Lung (tissue), 12 donors: ENCODE data around the gene FFAR3. TPM values are rescaled to one million over a fixed set of nuclear protein-coding genes. Genes with fewer than 3 reads are reported as not detected.

Experiments
- ATAC-seq: fragments of 200-7000 bp; cut with Tn5 transposase; one replicate; pipeline ENCODE4 v1.9.1; 2020; ENCODE audit warnings: moderate number of reproducible peaks; ENCODE audit not compliant: insufficient read depth, low FRiP score
- DNase-seq, 3 donors: peaks; one replicate each; pipeline ENCODE4 v3.0.0-alpha.2; 2013 to 2017
- H3K27ac ChIP-seq, 2 donors: one replicate each; pipeline ENCODE4 v1.5.1; 2013; ENCODE audit warnings: mild to moderate bottlenecking in 2 of 2, moderate library complexity in 2 of 2, control low read depth in 1 of 2, inconsistent platforms in 1 of 2, low read depth in 1 of 2, low read length in 1 of 2
- H3K27me3 ChIP-seq, 3 donors: one replicate each; pipeline ENCODE4 v1.5.1; 2013; ENCODE audit warnings: low read length in 2 of 3; ENCODE audit not compliant: control insufficient read depth in 3 of 3, insufficient read depth in 3 of 3
- H3K36me3 ChIP-seq, 4 donors: one replicate each; pipeline ENCODE4 v1.5.1; 2013; ENCODE audit warnings: low read length in 4 of 4, mild to moderate bottlenecking in 1 of 4, moderate library complexity in 1 of 4; ENCODE audit not compliant: control insufficient read depth in 4 of 4, insufficient read depth in 4 of 4
- H3K4me1 ChIP-seq, 5 donors: one replicate each; pipeline ENCODE4 v1.5.1; 2013; ENCODE audit warnings: low read length in 5 of 5, mild to moderate bottlenecking in 2 of 5, moderate library complexity in 1 of 5; ENCODE audit not compliant: control insufficient read depth in 5 of 5, insufficient read depth in 5 of 5
- H3K4me3 ChIP-seq: one replicate; pipeline ENCODE4 v1.5.1; 2013; ENCODE audit warnings: mild to moderate bottlenecking, control low read depth, moderate library complexity
- H3K9ac ChIP-seq, 2 donors: one replicate each; pipeline ENCODE4 v1.5.1; 2013; ENCODE audit warnings: low read length in 2 of 2, control low read depth in 1 of 2; ENCODE audit not compliant: insufficient read depth in 1 of 2
- H3K9me3 ChIP-seq, 4 donors: one replicate each; pipeline ENCODE4 v1.5.1; 2013; ENCODE audit warnings: low read length in 3 of 4, mild to moderate bottlenecking in 1 of 4, moderate library complexity in 1 of 4; ENCODE audit not compliant: control insufficient read depth in 4 of 4, insufficient read depth in 3 of 4
- WGBS, 2 donors: extraction: QIAGEN DNeasy Blood & Tissue Kit; methylation state at CpG; one replicate each; pipeline ENCODE4 v1.1.7; 2013; 5-methylcytosine and 5-hydroxymethylcytosine counted together
- polyA plus RNA-seq, 2 donors: library from polyadenylated mRNA; stranded (reverse); fragments of 200-250 nt; gene quantifications; one replicate each; pipeline ENCODE4 v1.2.1, GENCODE V29; 2013
- total RNA-seq, 2 donors: library from RNA; depleted of rRNA in 1 of 2; stranded (reverse); fragments of >200 nt in 1 of 2; gene quantifications; one replicate each; pipeline ENCODE4 v1.2.1, GENCODE V29; 2014 to 2021
- TF ChIP-seq, protein P1 (sequence below): IDR thresholded peaks from 2 replicates; pipeline ENCODE4 v1.5.1; 2012; ENCODE audit warnings: mild to moderate bottlenecking; ENCODE audit errors: control extremely low read depth, extremely low read depth
- donor health status: control.
- donor health status: control.
- donor health status: Bipolar disorder and iron deficiency.
- donor health status: healthy.
- donor health status: DM: yes; HTN: yes; CAD: no.

Gene FFAR3
- total and polyA plus RNA-seq, 4 donors = 0.06 to 20.9 (median 0.40) TPM

- no peaks in the 10 kb centered on the region for H3K27me3 ChIP-seq
- no peak overlapping the region for H3K4me3 ChIP-seq
- H3K9me3 ChIP-seq = no peaks in the 10 kb centered on the region
- DNase-seq = no peak
- H3K27ac ChIP-seq = no peak overlapping the region
- H3K36me3 ChIP-seq = peaks cover 0 to 3% (median 0%) of the 10 kb centered on the region in 4 donors
- WGBS, 2 donors = 86 to 90% methylated on average over 17 of the region's 17 CpGs
- no peaks in the 10 kb centered on the region for H3K4me1 ChIP-seq
- no peak for ATAC-seq
- TF ChIP-seq, protein P1, sequence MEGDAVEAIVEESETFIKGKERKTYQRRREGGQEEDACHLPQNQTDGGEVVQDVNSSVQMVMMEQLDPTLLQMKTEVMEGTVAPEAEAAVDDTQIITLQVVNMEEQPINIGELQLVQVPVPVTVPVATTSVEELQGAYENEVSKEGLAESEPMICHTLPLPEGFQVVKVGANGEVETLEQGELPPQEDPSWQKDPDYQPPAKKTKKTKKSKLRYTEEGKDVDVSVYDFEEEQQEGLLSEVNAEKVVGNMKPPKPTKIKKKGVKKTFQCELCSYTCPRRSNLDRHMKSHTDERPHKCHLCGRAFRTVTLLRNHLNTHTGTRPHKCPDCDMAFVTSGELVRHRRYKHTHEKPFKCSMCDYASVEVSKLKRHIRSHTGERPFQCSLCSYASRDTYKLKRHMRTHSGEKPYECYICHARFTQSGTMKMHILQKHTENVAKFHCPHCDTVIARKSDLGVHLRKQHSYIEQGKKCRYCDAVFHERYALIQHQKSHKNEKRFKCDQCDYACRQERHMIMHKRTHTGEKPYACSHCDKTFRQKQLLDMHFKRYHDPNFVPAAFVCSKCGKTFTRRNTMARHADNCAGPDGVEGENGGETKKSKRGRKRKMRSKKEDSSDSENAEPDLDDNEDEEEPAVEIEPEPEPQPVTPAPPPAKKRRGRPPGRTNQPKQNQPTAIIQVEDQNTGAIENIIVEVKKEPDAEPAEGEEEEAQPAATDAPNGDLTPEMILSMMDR = no peak
- H3K9ac ChIP-seq = no peak overlapping the region
These were observed 13.7 kb upstream of the FFAR3 start for GRCh38 chr19:35344511-35345031.

DNA sequence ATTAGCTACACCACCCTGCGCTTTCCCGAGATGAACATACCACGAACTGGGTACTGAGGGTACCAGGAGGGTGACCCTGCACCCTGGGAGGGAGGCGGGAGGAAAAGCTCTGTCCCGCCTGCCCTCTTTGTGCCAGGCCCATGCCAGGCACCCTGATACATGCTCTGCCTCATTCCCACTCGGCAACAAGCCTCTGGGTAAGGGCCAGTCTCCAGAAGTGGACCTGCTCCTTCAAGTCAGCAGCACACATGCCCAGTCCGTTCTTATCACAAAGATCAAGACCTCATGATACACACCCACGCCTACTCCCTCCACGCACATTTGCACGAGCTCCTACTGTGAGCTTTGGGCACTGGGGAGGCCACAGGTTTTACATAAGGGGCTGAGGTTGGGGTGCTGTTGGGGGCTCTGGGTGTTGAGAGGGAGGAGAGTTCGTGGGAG is 12.6 kb upstream of the FFAR3 start:
- Histone ChIP-seq H3K36me3 (no peaks in the 10 kb centered on the region), H3K4me1 (no peaks in the 10 kb centered on the region), H3K27ac (no peak overlapping the region), H3K9me3 (no peaks in the 10 kb centered on the region), H3K27me3 (no peaks in the 10 kb centered on the region), H3K4me3 (no peak overlapping the region), H3K9ac (no peak overlapping the region)
- DNase-seq = no peak
- TF ChIP-seq, protein P1 = no peak
- 74 to 87% methylated on average over 11 of the region's 11 CpGs for WGBS, 2 donors
- ATAC-seq = no peak

GRCh38 chr19:35346193-35347052 is 11.8 kb upstream of the FFAR3 start:
- no peak for DNase-seq
- no peak for ATAC-seq
- no peaks in the 10 kb centered on the region for H3K4me1 ChIP-seq
- TF ChIP-seq, protein P1 = no peak
- H3K9ac ChIP-seq = no peak overlapping the region
- H3K27ac ChIP-seq = no peak overlapping the region
- WGBS, 2 donors = 56 to 64% methylated on average over 28 of the region's 28 CpGs
- no peak overlapping the region for H3K4me3 ChIP-seq
- H3K36me3 ChIP-seq = no peaks in the 10 kb centered on the region
- no peaks in the 10 kb centered on the region for H3K9me3 ChIP-seq
- H3K27me3 ChIP-seq = no peaks in the 10 kb centered on the region
